H1 (cell line): ENCODE measurements around the gene STK32C. TPM values are rescaled to one million over a fixed set of nuclear protein-coding genes. Genes with fewer than 3 reads are reported as not detected.

Source experiments
- CTCF ChIA-PET: fragments of 300-600 bp; sonication (Branson Sonifier 250); formaldehyde crosslinking; loops from one replicate; lab custom pipeline; 2021; ENCODE audit not compliant: partially characterized antibody; lab: Charles Lee
- POLR2A ChIA-PET: fragments of 300-600 bp; sonication (Branson Sonifier 250); formaldehyde crosslinking; loops from one replicate; lab custom pipeline; 2021; ENCODE audit warnings: inconsistent platforms; ENCODE audit not compliant: partially characterized antibody; lab: Charles Lee
- DNase-seq, 2 experiments: peaks; one replicate each; pipeline versions ENCODE4 v3.0.0 to v3.0.0-alpha.2; 2010 to 2022; ENCODE audit warnings: low spot score in 2 of 2, low read depth in 1 of 2, mixed read lengths in 1 of 2
- FAIRE-seq: peaks from 2 replicates; lab custom pipeline; 2011; peaks lifted over from hg19 to GRCh38; lab: Jason Lieb, UNC
- H2AFZ ChIP-seq: 2 replicates; pipeline ENCODE4 v1.8.1; 2012; ENCODE audit warnings: low read length, inconsistent platforms
- H2AK5ac ChIP-seq: 2 replicates; pipeline ENCODE4 v1.6.1; 2013; ENCODE audit warnings: low read depth, low read length
- H2BK120ac ChIP-seq: replicated peaks from 2 replicates; pipeline ENCODE3; 2013; ENCODE audit warnings: low read depth, low read length, inconsistent platforms
- H2BK12ac ChIP-seq: 2 replicates; pipeline ENCODE4 v1.6.1; 2013; ENCODE audit warnings: low read depth, low read length
- H2BK15ac ChIP-seq: 2 replicates; pipeline ENCODE4 v1.6.1; 2013; ENCODE audit warnings: low read length
- H2BK20ac ChIP-seq: 2 replicates; pipeline ENCODE4 v1.6.1; 2013; ENCODE audit warnings: low read length
- H2BK5ac ChIP-seq: 2 replicates; pipeline ENCODE4 v1.6.1; 2013; ENCODE audit warnings: low read depth, low read length
- H3K14ac ChIP-seq: 2 replicates; pipeline ENCODE4 v1.6.1; 2013; ENCODE audit warnings: inconsistent platforms; ENCODE audit not compliant: insufficient read length
- H3K18ac ChIP-seq: 2 replicates; pipeline ENCODE4 v1.6.1; 2013; ENCODE audit warnings: low read length; ENCODE audit errors: extremely low read depth
- H3K23ac ChIP-seq: 2 replicates; pipeline ENCODE4 v1.6.1; 2013; ENCODE audit warnings: inconsistent platforms; ENCODE audit not compliant: insufficient read length
- H3K23me2 ChIP-seq: 2 replicates; pipeline ENCODE4 v1.6.1; 2013; ENCODE audit warnings: low read depth, low read length
- H3K27ac ChIP-seq: 2 replicates; pipeline ENCODE4 v1.6.1; 2011; ENCODE audit warnings: low read depth, low read length, inconsistent platforms
- H3K27me3 ChIP-seq, 4 experiments: replicated peaks in 1 of 4; 1 replicate in 1 of 4; 2 replicates in 3 of 4; pipeline versions ENCODE4 v1.6.1 to v1.8.1; 2011 to 2013; ENCODE audit warnings: low read length in 3 of 4, mild to moderate bottlenecking in 3 of 4, inconsistent platforms in 2 of 4, mixed read lengths in 2 of 4, moderate library complexity in 1 of 4; ENCODE audit not compliant: control insufficient read depth in 3 of 4, insufficient read depth in 3 of 4; ENCODE audit errors: extremely low read depth in 1 of 4
- H3K36me3 ChIP-seq, 4 experiments: 2 replicates each; pipeline versions ENCODE4 v1.6.1 to v1.8.1; 2011 to 2013; ENCODE audit warnings: mild to moderate bottlenecking in 4 of 4, low read length in 3 of 4, moderate library complexity in 2 of 4, control low read depth in 1 of 4, inconsistent platforms in 1 of 4; ENCODE audit not compliant: insufficient read depth in 4 of 4, control insufficient read depth in 2 of 4
- H3K4ac ChIP-seq: replicated peaks from 2 replicates; pipeline ENCODE3; 2013; ENCODE audit warnings: low read length, low read depth, mixed read lengths, inconsistent platforms; ENCODE audit not compliant: insufficient read length
- H3K4me1 ChIP-seq, 4 experiments: replicated peaks in 1 of 4; 1 replicate in 1 of 4; 2 replicates in 3 of 4; pipeline versions ENCODE4 v1.6.1 to v1.8.1; 2011 to 2013; ENCODE audit warnings: low read length in 3 of 4, inconsistent platforms in 2 of 4, mixed read lengths in 1 of 4; ENCODE audit not compliant: insufficient read depth in 4 of 4, control insufficient read depth in 3 of 4
- H3K4me2 ChIP-seq, 2 experiments: 2 replicates each; pipeline versions ENCODE4 v1.6.1 to v1.8.1; 2011 to 2013; ENCODE audit warnings: low read depth in 2 of 2, low read length in 2 of 2, control low read depth in 1 of 2, inconsistent platforms in 1 of 2, mild to moderate bottlenecking in 1 of 2; ENCODE audit not compliant: insufficient read depth in 1 of 2
- H3K4me3 ChIP-seq, 4 experiments: fragments of 200-600, 300-600 bp in 1 of 4; sonication (generic), shearing (Covaris generic), sonication (Bioruptor Twin) in 1 of 4; 2 replicates each; pipeline versions ENCODE4 v1.5.1 to v1.8.1; 2011 to 2016; ENCODE audit warnings: low read length in 4 of 4, low read depth in 3 of 4, control low read depth in 2 of 4, inconsistent platforms in 2 of 4, mild to moderate bottlenecking in 2 of 4, mixed read lengths in 1 of 4, moderate library complexity in 1 of 4; ENCODE audit not compliant: insufficient read depth in 2 of 4; ENCODE audit errors: extremely low read depth in 1 of 4
- H3K56ac ChIP-seq: replicated peaks from 2 replicates; pipeline ENCODE3; 2013; ENCODE audit warnings: low read depth, mild to moderate bottlenecking, mixed read lengths, low read length, inconsistent platforms; ENCODE audit not compliant: insufficient read length
- H3K79me1 ChIP-seq: 2 replicates; pipeline ENCODE4 v1.6.1; 2013; ENCODE audit warnings: low read depth, low read length, control low read depth
- H3K79me2 ChIP-seq, 2 experiments: 2 replicates each; pipeline versions ENCODE4 v1.6.1 to v1.8.1; 2012 to 2013; ENCODE audit warnings: low read length in 2 of 2, mild to moderate bottlenecking in 2 of 2, inconsistent platforms in 1 of 2; ENCODE audit not compliant: insufficient read depth in 2 of 2, control insufficient read depth in 1 of 2
- H3K9ac ChIP-seq, 4 experiments: replicated peaks in 1 of 4; 1 replicate in 1 of 4; 2 replicates in 3 of 4; pipeline versions ENCODE4 v1.6.1 to v1.8.1; 2011 to 2013; ENCODE audit warnings: low read depth in 3 of 4, low read length in 3 of 4, control low read depth in 2 of 4, mild to moderate bottlenecking in 2 of 4, moderate library complexity in 2 of 4, inconsistent platforms in 1 of 4; ENCODE audit errors: extremely low read depth in 1 of 4
- H3K9me3 ChIP-seq, 2 experiments: 2 replicates each; pipeline versions ENCODE4 v1.6.1 to v1.8.1; 2012 to 2013; ENCODE audit warnings: mild to moderate bottlenecking in 2 of 2, moderate library complexity in 2 of 2, control low read depth in 1 of 2, inconsistent platforms in 1 of 2, low read depth in 1 of 2, low read length in 1 of 2, mixed read lengths in 1 of 2; ENCODE audit not compliant: insufficient read depth in 2 of 2
- H4K20me1 ChIP-seq, 2 experiments: replicated peaks in 1 of 2; 2 replicates each; pipeline versions ENCODE3 to v1.8.1; 2011 to 2013; ENCODE audit warnings: inconsistent platforms in 2 of 2, low read length in 2 of 2, mild to moderate bottlenecking in 1 of 2; ENCODE audit not compliant: insufficient read depth in 2 of 2, control insufficient read depth in 1 of 2
- H4K5ac ChIP-seq: 2 replicates; pipeline ENCODE4 v1.6.1; 2013; ENCODE audit warnings: low read length, low read depth, mixed read lengths, inconsistent platforms; ENCODE audit not compliant: insufficient read length
- H4K8ac ChIP-seq: 2 replicates; pipeline ENCODE4 v1.8.0; 2013; ENCODE audit warnings: mild to moderate bottlenecking, moderate library complexity, low read length, inconsistent platforms; ENCODE audit not compliant: insufficient read depth; ENCODE audit errors: extremely low read depth
- H4K91ac ChIP-seq: replicated peaks from 2 replicates; pipeline ENCODE3; 2013; ENCODE audit warnings: low read length, mixed read lengths, inconsistent platforms; ENCODE audit not compliant: insufficient read length
- BACH1 ChIP-seq: IDR thresholded peaks from 2 replicates; pipeline ENCODE4 v1.6.1; 2012; ENCODE audit warnings: low read length, improper control_type of control experiment
- BRCA1 ChIP-seq: IDR thresholded peaks from 2 replicates; pipeline ENCODE4 v1.6.1; 2012; ENCODE audit warnings: low read depth, low read length, improper control_type of control experiment
- CTBP2 ChIP-seq: IDR thresholded peaks from 2 replicates; pipeline ENCODE4 v1.7.0; 2011; ENCODE audit warnings: borderline replicate concordance, mild to moderate bottlenecking, moderate library complexity, mixed read lengths, low read length; ENCODE audit not compliant: insufficient read depth, insufficient read length
- EZH2 ChIP-seq: fragments of 200-600 bp; sonication (generic); IDR thresholded peaks from 2 replicates; pipeline ENCODE4 v1.7.1; 2012; ENCODE audit warnings: low read depth, mild to moderate bottlenecking, moderate library complexity, low read length, inconsistent platforms; ENCODE audit not compliant: severe bottlenecking
- FOSL1 ChIP-seq: IDR thresholded peaks from 2 replicates; pipeline ENCODE4 v1.6.1; 2011; ENCODE audit warnings: mild to moderate bottlenecking, low read depth, low read length, moderate library complexity; ENCODE audit not compliant: insufficient read depth
- NANOG ChIP-seq: IDR thresholded peaks from 2 replicates; pipeline ENCODE4 v1.6.1; 2011; ENCODE audit warnings: low read length, low read depth, mild to moderate bottlenecking, inconsistent platforms; ENCODE audit not compliant: insufficient read depth, poor library complexity, severe bottlenecking
- RBBP5 ChIP-seq: IDR thresholded peaks from 2 replicates; pipeline ENCODE4 v1.7.1; 2012; ENCODE audit warnings: low read depth, mild to moderate bottlenecking, inconsistent platforms, low read length, moderate library complexity, borderline replicate concordance
- SIRT6 ChIP-seq: IDR thresholded peaks from one replicate; pipeline ENCODE4 v1.7.1; 2012; ENCODE audit warnings: low read length, inconsistent platforms
- SUZ12 ChIP-seq: fragments of 200-600 bp; sonication (generic); IDR thresholded peaks from 2 replicates; pipeline ENCODE4 v1.6.1; 2012; ENCODE audit warnings: mild to moderate bottlenecking, inconsistent platforms, low read length, moderate library complexity, mixed read lengths
- USF2 ChIP-seq: IDR thresholded peaks from 2 replicates; pipeline ENCODE4 v1.6.1; 2011; ENCODE audit warnings: low read length, improper control_type of control experiment
- WGBS, 2 experiments: shearing (Covaris generic) in 1 of 2; methylation state at CpG; one replicate each; pipeline versions ENCODE4 v1.1.6 to v1.1.7; 2013 to 2015; ENCODE audit warnings: low lambda C conversion rate in 2 of 2, mixed read lengths in 2 of 2, inconsistent platforms in 1 of 2, low coverage in 1 of 2, missing lambda C conversion rate in 1 of 2; ENCODE audit not compliant: insufficient replicate concordance in 2 of 2, insufficient coverage in 1 of 2, insufficient read length in 1 of 2; ENCODE audit errors: extremely low coverage in 1 of 2, missing lambda C conversion rate in 1 of 2; 5-methylcytosine and 5-hydroxymethylcytosine counted together
- polyA plus RNA-seq, 7 experiments: library from polyadenylated mRNA; depleted of rRNA in 3 of 7; stranded (reverse) in 5 of 7; unstranded in 2 of 7; fragments of >200 nt in 5 of 7; fragments of 200-250 nt in 2 of 7; gene quantifications; 1 replicate in 5 of 7; 2 replicates in 1 of 7; 4 replicates in 1 of 7; pipeline versions ENCODE4 v1.2.1 to v1.2.3, GENCODE V29; 2011 to 2013; ENCODE audit warnings: missing spikeins in 2 of 7, mixed read lengths in 2 of 7
- total RNA-seq: library from RNA; stranded (reverse); fragmentation: NEBNext Ultra II Directional; extraction: Animal tissue kit (Norgen Biotek cat#: 25700); gene quantifications from 2 replicates; pipeline ENCODE4 v1.2.1, GENCODE V29; 2021

STK32C gene
- total and polyA plus RNA-seq, 2 of the 8 experiments (the other 6 are each of a cell fraction or from before 2014, with no cell fraction given): 10.6 to 15.6 TPM

DNA sequence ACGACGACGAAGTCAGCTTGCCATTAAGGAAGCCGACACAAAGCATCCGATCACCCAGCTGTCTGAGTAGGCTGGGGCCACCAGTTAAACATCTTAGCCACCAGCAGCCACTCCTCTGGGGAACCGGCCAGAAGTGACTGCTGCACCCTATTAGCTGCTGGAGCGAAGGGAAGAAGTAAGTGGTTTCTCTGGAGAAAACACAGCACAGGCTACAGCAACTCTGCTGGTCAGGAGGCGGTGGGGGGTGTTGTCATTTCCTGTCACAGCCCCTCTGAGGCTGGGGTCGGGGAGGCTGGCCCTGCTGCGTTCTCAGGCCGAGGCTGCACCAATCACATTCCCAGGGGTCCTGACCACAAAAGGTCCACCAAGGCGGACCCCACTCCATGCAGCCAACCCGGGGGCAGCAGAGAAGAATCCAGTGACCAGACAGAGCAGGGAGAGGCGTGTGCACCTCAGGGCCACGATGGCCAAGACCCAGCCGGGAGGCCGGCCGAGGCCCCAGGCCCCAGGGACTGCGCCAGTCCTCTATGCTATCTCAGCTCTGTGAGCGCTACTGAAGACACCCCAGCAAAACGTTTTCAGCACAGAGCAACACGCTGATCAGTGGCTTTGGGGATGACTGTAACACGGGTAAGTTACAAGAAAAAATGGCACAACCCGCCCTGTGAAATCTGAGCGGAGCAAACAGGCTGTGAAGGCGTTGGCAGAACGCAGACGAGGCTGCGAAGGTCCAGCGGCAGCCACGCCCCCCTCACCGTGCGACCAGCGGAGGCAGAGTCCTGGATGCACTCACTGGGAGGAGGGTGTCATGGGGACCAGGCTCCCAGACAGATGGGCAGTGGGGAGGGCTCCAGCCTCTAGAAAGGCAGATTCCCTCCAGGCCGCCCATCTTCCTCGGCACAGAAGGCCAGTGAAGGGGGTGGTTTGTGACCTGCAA is 24.8 kb downstream of the STK32C start:
- no peak overlapping the region for H3K56ac ChIP-seq
- H2AK5ac ChIP-seq: no peak overlapping the region
- no peak overlapping the region; the same call in 1 of the 2 replicates for H3K18ac ChIP-seq
- H2BK12ac ChIP-seq: no peak overlapping the region
- ChIA-PET POLR2A (no interaction called here), CTCF (interaction anchor here (0.5 to 2.3 kb wide), 6 partner anchors 11 to 1217 kb away, joined by 3 to 9 read pairs (median 5); no protein-coding TSS in a partner anchor)
- no peak overlapping the region for H3K23ac ChIP-seq
- H3K79me1 ChIP-seq: no peaks in the 10 kb centered on the region; the same call in 1 of the 2 replicates
- no peaks in the 10 kb centered on the region for H3K36me3 ChIP-seq
- H3K27ac ChIP-seq: no peak overlapping the region
- H3K79me2 ChIP-seq: no peaks in the 10 kb centered on the region
- no peak overlapping the region for H3K4me2 ChIP-seq
- no peaks in the 10 kb centered on the region; a peak in 1 of 4 replicates for H3K9me3 ChIP-seq
- no peak overlapping the region for H4K5ac ChIP-seq
- no peak overlapping the region for H3K9ac ChIP-seq
- DNase-seq (no peak), FAIRE-seq (no peak)
- no peaks in the 10 kb centered on the region for H3K23me2 ChIP-seq
- no peaks in the 10 kb centered on the region for H3K27me3 ChIP-seq
- no peak overlapping the region for H2BK120ac ChIP-seq
- no peak overlapping the region for H2BK20ac ChIP-seq
- no peak overlapping the region for H3K4me3 ChIP-seq
- no peak overlapping the region for H2BK5ac ChIP-seq
- H2AFZ ChIP-seq: no peak overlapping the region
- H4K8ac ChIP-seq: no peak overlapping the region
- no peak overlapping the region for H2BK15ac ChIP-seq
- no peak overlapping the region for H4K91ac ChIP-seq
- H3K14ac ChIP-seq: no peak overlapping the region
- peaks cover 0 to 7% of the 10 kb centered on the region in 2 experiments for H4K20me1 ChIP-seq
- no peak overlapping the region for H3K4ac ChIP-seq
- WGBS, 2 experiments: 80% methylated on average over 36 of the region's 36 CpGs; no CpG with 5 or more reads in 1 of the 2 experiments
- peaks cover 0 to 2% (median 0%) of the 10 kb centered on the region in 4 experiments; a peak in 1 of 7 replicates for H3K4me1 ChIP-seq
- TF ChIP-seq BACH1 (no peak), SIRT6 (no peak), EZH2 (no peak), USF2 (no peak), CTBP2 (no peak), NANOG (no peak), FOSL1 (no peak), BRCA1 (no peak), SUZ12 (no peak), RBBP5 (no peak)
